Endothelial cell of umbilical vein (primary cell): ENCODE measurements around the gene SLC46A2. TPM values are rescaled to one million over a fixed set of nuclear protein-coding genes. Genes with fewer than 3 reads are reported as not detected.

ENCODE experiments used
- BruUV-seq: library from RNA; stranded (reverse); fragments of 400-500 nt; replicated peaks from 2 replicates; lab custom pipeline; 2021; lab: Mats Ljungman, UMichigan
- CTCF ChIA-PET: fragments of 300-600, 350-600 bp; sonication (Branson Sonifier 250); formaldehyde crosslinking; loops from one replicate; lab custom pipeline; 2021; ENCODE audit warnings: antibody characterized with exemption, inconsistent platforms; lab: Charles Lee
- POLR2A ChIA-PET: fragments of 300-600, 350-600 bp; sonication (Branson Sonifier 250); formaldehyde crosslinking; loops from one replicate; lab custom pipeline; 2021; ENCODE audit warnings: antibody characterized with exemption, inconsistent platforms; lab: Charles Lee
- DNase-seq: peaks from one replicate; pipeline ENCODE4 v3.0.0-alpha.2; 2011; ENCODE audit warnings: low read depth, low spot score
- FAIRE-seq: peaks from 2 replicates; lab custom pipeline; 2011; peaks lifted over from hg19 to GRCh38; lab: Jason Lieb, UNC
- H2AFZ ChIP-seq: 2 replicates; pipeline ENCODE4 v1.6.0; 2012; ENCODE audit warnings: low read depth, low read length, control low read depth, inconsistent platforms
- H3K27ac ChIP-seq: 2 replicates; pipeline ENCODE4 v1.5.1; 2011; ENCODE audit warnings: low read depth, mild to moderate bottlenecking, control low read depth, low read length, moderate library complexity; ENCODE audit not compliant: insufficient read depth
- H3K27me3 ChIP-seq, 2 experiments: 2 replicates each; pipeline versions ENCODE4 v1.6.0 to v1.6.1; 2011; ENCODE audit warnings: low read length in 2 of 2, mixed read lengths in 1 of 2; ENCODE audit not compliant: control insufficient read depth in 2 of 2, insufficient read depth in 2 of 2
- H3K36me3 ChIP-seq, 2 experiments: 2 replicates in 1 of 2; 3 replicates in 1 of 2; pipeline ENCODE4 v1.5.1; 2011; ENCODE audit warnings: low read length in 2 of 2, mild to moderate bottlenecking in 1 of 2, moderate library complexity in 1 of 2; ENCODE audit not compliant: control insufficient read depth in 2 of 2, insufficient read depth in 2 of 2; ENCODE audit errors: extremely low read depth in 1 of 2
- H3K4me1 ChIP-seq: 3 replicates; pipeline ENCODE4 v1.5.1; 2011; ENCODE audit warnings: mild to moderate bottlenecking, low read length; ENCODE audit not compliant: control insufficient read depth, insufficient read depth; ENCODE audit errors: extremely low read depth
- H3K4me2 ChIP-seq: 2 replicates; pipeline ENCODE4 v1.6.1; 2011; ENCODE audit warnings: low read length, control low read depth, mixed read lengths; ENCODE audit not compliant: insufficient read depth
- H3K4me3 ChIP-seq, 3 experiments: fragments of 200-600 bp in 1 of 3; sonication (generic), shearing (Covaris generic) in 1 of 3; replicated peaks in 1 of 3; 2 replicates each; pipeline ENCODE4 v1.5.1; 2011 to 2016; ENCODE audit warnings: control low read depth in 3 of 3, low read length in 3 of 3, mild to moderate bottlenecking in 2 of 3, inconsistent platforms in 1 of 3, low read depth in 1 of 3, moderate library complexity in 1 of 3; ENCODE audit not compliant: insufficient read depth in 1 of 3
- H3K79me2 ChIP-seq: 2 replicates; pipeline ENCODE4 v1.6.0; 2012; ENCODE audit warnings: low read length, inconsistent platforms; ENCODE audit not compliant: control insufficient read depth, insufficient read depth
- H3K9ac ChIP-seq: replicated peaks from 2 replicates; pipeline ENCODE3; 2011; ENCODE audit warnings: low read length, control low read depth; ENCODE audit not compliant: insufficient read depth; ENCODE audit errors: extremely low read depth
- H3K9me1 ChIP-seq: replicated peaks from 3 replicates; pipeline ENCODE4 v1.6.0; 2011; ENCODE audit warnings: mild to moderate bottlenecking, low read length; ENCODE audit not compliant: control insufficient read depth, insufficient read depth; ENCODE audit errors: extremely low read depth
- H3K9me3 ChIP-seq: replicated peaks from 2 replicates; pipeline ENCODE4 v1.5.1; 2012; ENCODE audit warnings: low read length, inconsistent platforms; ENCODE audit not compliant: control insufficient read depth, insufficient read depth
- H4K20me1 ChIP-seq: replicated peaks from 2 replicates; pipeline ENCODE3; 2011; ENCODE audit warnings: mild to moderate bottlenecking, low read length; ENCODE audit not compliant: control insufficient read depth, insufficient read depth; ENCODE audit errors: extremely low read depth
- EZH2 ChIP-seq: IDR thresholded peaks from 2 replicates; pipeline ENCODE4 v1.6.1; 2012; ENCODE audit warnings: borderline replicate concordance, low read depth, mild to moderate bottlenecking, moderate library complexity, low read length, inconsistent platforms; ENCODE audit not compliant: severe bottlenecking
- FOS ChIP-seq: IDR thresholded peaks from 2 replicates; pipeline ENCODE4 v1.6.1; 2011; ENCODE audit warnings: mild to moderate bottlenecking, low read length, moderate library complexity, borderline replicate concordance; ENCODE audit not compliant: insufficient read depth
- GATA2 ChIP-seq: IDR thresholded peaks from 2 replicates; pipeline ENCODE4 v1.7.0; 2011; ENCODE audit warnings: low read depth, mild to moderate bottlenecking, moderate library complexity, mixed read lengths, low read length; ENCODE audit not compliant: insufficient read length, insufficient read depth
- JUN ChIP-seq: IDR thresholded peaks from 2 replicates; pipeline ENCODE4 v1.6.1; 2011; ENCODE audit warnings: borderline replicate concordance, low read depth; ENCODE audit not compliant: insufficient read length, insufficient read depth
- MYC ChIP-seq: IDR thresholded peaks from one replicate; pipeline ENCODE4 v1.6.1; 2011; ENCODE audit warnings: mild to moderate bottlenecking, low read depth, low read length
- POLR2A ChIP-seq: IDR thresholded peaks from 2 replicates; pipeline ENCODE4 v1.6.1; 2012; ENCODE audit warnings: low read depth, mild to moderate bottlenecking, control low read depth, low read length
- POLR2AphosphoS5 ChIP-seq: IDR thresholded peaks from 2 replicates; pipeline ENCODE4 v1.6.1; 2012; ENCODE audit warnings: low read depth, mild to moderate bottlenecking, control low read depth, low read length, moderate library complexity; ENCODE audit not compliant: insufficient read depth
- dilution Hi-C: fragments of 300-500 bp; cut with MboI; formaldehyde crosslinking; loops from one replicate; pipeline ENCODE4 v1.15.0; 2019; ENCODE audit warnings: low sequenced_read_pairs; ENCODE audit not compliant: extremely low pct_ligation_motif_present
- intact Hi-C: fragments of 100-400 bp; cut with micrococcal nuclease; formaldehyde crosslinking; loops from one replicate; pipeline ENCODE4 v1.10.0; 2022
- polyA plus RNA-seq, 4 experiments: library from polyadenylated mRNA; depleted of rRNA in 3 of 4; stranded (reverse) in 3 of 4; unstranded in 1 of 4; fragments of >200 nt; gene quantifications; 2 replicates each; pipeline versions ENCODE4 v1.2.1 to v1.2.3, GENCODE V29; 2011 to 2012; ENCODE audit warnings: missing spikeins in 1 of 4
- total RNA-seq: library from RNA; stranded (reverse); gene quantifications from 2 replicates; pipeline ENCODE4 v1.2.3, GENCODE V29; 2021
- TF ChIP-seq, protein P1 (sequence below), 2 donors: IDR thresholded peaks; 1 replicate in 1 of 2; 2 replicates in 1 of 2; pipeline ENCODE4 v1.5.1; 2011; ENCODE audit warnings: low read length in 2 of 2, mild to moderate bottlenecking in 2 of 2, moderate library complexity in 2 of 2, control low read depth in 1 of 2, inconsistent platforms in 1 of 2, low read depth in 1 of 2; ENCODE audit not compliant: insufficient read depth in 1 of 2; ENCODE audit errors: extremely low read depth in 1 of 2
- TF ChIP-seq, protein P2 (sequence below): IDR thresholded peaks from 2 replicates; pipeline ENCODE4 v1.6.1; 2011; ENCODE audit not compliant: insufficient read depth, insufficient read length

Gene SLC46A2
- total and polyA plus RNA-seq, 2 donors (not counting 3 experiments of a cell fraction or from before 2014, with no cell fraction given) = not detected

DNA sequence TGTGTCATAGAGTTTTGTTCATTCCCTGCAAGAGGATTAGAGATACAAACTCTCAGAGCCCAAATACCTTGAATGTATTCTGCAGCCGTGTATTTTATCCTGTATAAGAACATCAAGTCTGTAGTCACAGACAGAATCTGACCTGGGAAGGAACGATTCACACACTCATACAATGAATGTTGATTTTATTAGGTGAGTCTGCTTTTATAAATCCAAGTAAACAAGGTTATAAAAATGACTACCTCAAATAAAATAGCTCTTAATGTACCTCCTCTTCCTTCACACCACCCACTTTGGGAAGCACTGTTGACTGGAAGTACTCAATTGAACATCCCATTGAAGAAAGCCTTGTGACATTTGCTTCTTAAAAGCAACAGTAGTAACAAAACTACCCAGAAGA is 11.9 kb downstream of the SLC46A2 start:
- no peak for DNase-seq
- CTCF ChIA-PET = interaction anchor here (1.5 to 1.9 kb wide), 2 partner anchors 24 to 34 kb away, joined by 3 to 6 read pairs; no protein-coding TSS in a partner anchor
- POLR2A ChIA-PET = no interaction called here

More for the DNA sequence above, 11.9 kb downstream of the SLC46A2 start:
- intact Hi-C loops (no loop called here), dilution Hi-C loops (no loop called here)
- Histone ChIP-seq H3K9ac (no peak overlapping the region), H3K27ac (no peak overlapping the region), H2AFZ (no peak overlapping the region), H3K4me3 (no peak overlapping the region), H4K20me1 (no peaks in the 10 kb centered on the region), H3K27me3 (no peaks in the 10 kb centered on the region), H3K79me2 (no peaks in the 10 kb centered on the region), H3K4me1 (no peaks in the 10 kb centered on the region), H3K9me3 (no peaks in the 10 kb centered on the region), H3K4me2 (no peak overlapping the region), H3K9me1 (no peaks in the 10 kb centered on the region), H3K36me3 (no peaks in the 10 kb centered on the region)
- no peak for TF ChIP-seq MYC
- TF ChIP-seq EZH2 = no peak
- TF ChIP-seq, protein P1, sequence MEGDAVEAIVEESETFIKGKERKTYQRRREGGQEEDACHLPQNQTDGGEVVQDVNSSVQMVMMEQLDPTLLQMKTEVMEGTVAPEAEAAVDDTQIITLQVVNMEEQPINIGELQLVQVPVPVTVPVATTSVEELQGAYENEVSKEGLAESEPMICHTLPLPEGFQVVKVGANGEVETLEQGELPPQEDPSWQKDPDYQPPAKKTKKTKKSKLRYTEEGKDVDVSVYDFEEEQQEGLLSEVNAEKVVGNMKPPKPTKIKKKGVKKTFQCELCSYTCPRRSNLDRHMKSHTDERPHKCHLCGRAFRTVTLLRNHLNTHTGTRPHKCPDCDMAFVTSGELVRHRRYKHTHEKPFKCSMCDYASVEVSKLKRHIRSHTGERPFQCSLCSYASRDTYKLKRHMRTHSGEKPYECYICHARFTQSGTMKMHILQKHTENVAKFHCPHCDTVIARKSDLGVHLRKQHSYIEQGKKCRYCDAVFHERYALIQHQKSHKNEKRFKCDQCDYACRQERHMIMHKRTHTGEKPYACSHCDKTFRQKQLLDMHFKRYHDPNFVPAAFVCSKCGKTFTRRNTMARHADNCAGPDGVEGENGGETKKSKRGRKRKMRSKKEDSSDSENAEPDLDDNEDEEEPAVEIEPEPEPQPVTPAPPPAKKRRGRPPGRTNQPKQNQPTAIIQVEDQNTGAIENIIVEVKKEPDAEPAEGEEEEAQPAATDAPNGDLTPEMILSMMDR (IDR thresholded peaks at IDR 0.05; ENCODE audit: extremely low read depth in 1 of 2, insufficient read depth in 1 of 2, low read depth in 1 of 2, low read length in 2 of 2) = no peak
- TF ChIP-seq, protein P2, sequence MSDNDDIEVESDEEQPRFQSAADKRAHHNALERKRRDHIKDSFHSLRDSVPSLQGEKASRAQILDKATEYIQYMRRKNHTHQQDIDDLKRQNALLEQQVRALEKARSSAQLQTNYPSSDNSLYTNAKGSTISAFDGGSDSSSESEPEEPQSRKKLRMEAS = no peak
- no peak for TF ChIP-seq JUN
- no peak for TF ChIP-seq POLR2AphosphoS5
- no peak for TF ChIP-seq FOS
- TF ChIP-seq GATA2 = no peak
- TF ChIP-seq POLR2A = no peak
- BruUV-seq = no TSS peak
- no peak for FAIRE-seq
